Kidney (tissue), 14 donors: Measurements from ENCODE around the gene SORBS2. TPM values are rescaled to one million over a fixed set of nuclear protein-coding genes. Genes with fewer than 3 reads are reported as not detected.

Experiments used
- DNase-seq, 5 donors: peaks; one replicate each; pipeline ENCODE4 v3.0.0-alpha.2; 2013 to 2020
- FAIRE-seq: peaks from 2 replicates; lab custom pipeline; 2012; peaks lifted over from hg19 to GRCh38; lab: Jason Lieb, UNC
- H3K27ac ChIP-seq, 2 donors: one replicate each; pipeline ENCODE4 v1.7.0; 2013; ENCODE audit warnings: low read depth in 2 of 2, low read length in 2 of 2, inconsistent platforms in 1 of 2
- H3K27me3 ChIP-seq: one replicate; pipeline ENCODE4 v1.7.1; 2013; ENCODE audit warnings: low read length, inconsistent platforms; ENCODE audit not compliant: control insufficient read depth, insufficient read depth
- H3K36me3 ChIP-seq, 3 donors: one replicate each; pipeline versions ENCODE4 v1.7.0 to v1.7.1; 2013; ENCODE audit warnings: low read length in 3 of 3, control low read depth in 1 of 3, inconsistent platforms in 1 of 3; ENCODE audit not compliant: insufficient read depth in 3 of 3, control insufficient read depth in 2 of 3
- H3K4me1 ChIP-seq, 3 donors: one replicate each; pipeline versions ENCODE4 v1.7.0 to v1.7.1; 2013; ENCODE audit warnings: low read length in 3 of 3, inconsistent platforms in 1 of 3, low read depth in 1 of 3; ENCODE audit not compliant: control insufficient read depth in 2 of 3, insufficient read depth in 2 of 3
- H3K4me3 ChIP-seq, 3 donors: one replicate each; pipeline versions ENCODE4 v1.7.0 to v1.8.1; 2013; ENCODE audit warnings: low read length in 3 of 3, control low read depth in 1 of 3, inconsistent platforms in 1 of 3
- H3K9ac ChIP-seq, 3 donors: one replicate each; pipeline versions ENCODE4 v1.7.0 to v1.7.1; 2013; ENCODE audit warnings: low read length in 3 of 3, control low read depth in 1 of 3, inconsistent platforms in 1 of 3
- H3K9me3 ChIP-seq, 3 donors: one replicate each; pipeline versions ENCODE4 v1.7.0 to v1.7.1; 2013; ENCODE audit warnings: low read length in 3 of 3, control low read depth in 1 of 3, inconsistent platforms in 1 of 3; ENCODE audit not compliant: control insufficient read depth in 2 of 3, insufficient read depth in 1 of 3
- intact Hi-C: fragments of 100-400 bp; cut with DNase I; formaldehyde crosslinking; loops from one replicate; pipeline ENCODE4 v1.11.1; 2022
- polyA plus RNA-seq: library from polyadenylated mRNA; stranded (reverse); fragments of 350-450 nt; fragmentation: Illumina TruSeq; extraction: RNeasy Lipid Tissue Mini Kit (QIAGEN cat#74804); gene quantifications from one replicate; pipeline ENCODE4 v1.2.3, GENCODE V29; 2014; ENCODE audit warnings: low read depth, low replicate concordance; ENCODE audit not compliant: insufficient read depth
- total RNA-seq: library from RNA; stranded (reverse); fragmentation: NEBNext Ultra II Directional; extraction: Animal tissue kit (Norgen Biotek cat#: 25700); gene quantifications from one replicate; pipeline ENCODE4 v1.2.1, GENCODE V29; 2021
- TF ChIP-seq, protein P1 (sequence below): IDR thresholded peaks from 3 replicates; pipeline ENCODE4 v1.5.1; 2012; ENCODE audit warnings: mild to moderate bottlenecking, moderate library complexity, borderline replicate concordance; ENCODE audit not compliant: insufficient read depth; ENCODE audit errors: extremely low read depth
- donor health status: control.
- donor health status: control.
- donor health status: control.
- donor health status: control.
- donor health status: control.
- donor health status: DM: yes; HTN: yes; CAD: no.
- donor health status: Normal renal cell carcinoma (clear cell type).

SORBS2 gene
- total and polyA plus RNA-seq, 2 donors from 2014 or later, result 26.0 to 127 TPM

- no peak for FAIRE-seq
- Histone ChIP-seq H3K4me3 (no peak overlapping the region), H3K36me3 (peaks cover 0 to 21% (median 21%) of the 10 kb centered on the region in 3 donors), H3K27ac (no peak overlapping the region), H3K9ac (no peak overlapping the region), H3K27me3 (no peaks in the 10 kb centered on the region), H3K4me1 (no peaks in the 10 kb centered on the region), H3K9me3 (no peaks in the 10 kb centered on the region)
- intact Hi-C loops, result no loop called here
- TF ChIP-seq, protein P1, sequence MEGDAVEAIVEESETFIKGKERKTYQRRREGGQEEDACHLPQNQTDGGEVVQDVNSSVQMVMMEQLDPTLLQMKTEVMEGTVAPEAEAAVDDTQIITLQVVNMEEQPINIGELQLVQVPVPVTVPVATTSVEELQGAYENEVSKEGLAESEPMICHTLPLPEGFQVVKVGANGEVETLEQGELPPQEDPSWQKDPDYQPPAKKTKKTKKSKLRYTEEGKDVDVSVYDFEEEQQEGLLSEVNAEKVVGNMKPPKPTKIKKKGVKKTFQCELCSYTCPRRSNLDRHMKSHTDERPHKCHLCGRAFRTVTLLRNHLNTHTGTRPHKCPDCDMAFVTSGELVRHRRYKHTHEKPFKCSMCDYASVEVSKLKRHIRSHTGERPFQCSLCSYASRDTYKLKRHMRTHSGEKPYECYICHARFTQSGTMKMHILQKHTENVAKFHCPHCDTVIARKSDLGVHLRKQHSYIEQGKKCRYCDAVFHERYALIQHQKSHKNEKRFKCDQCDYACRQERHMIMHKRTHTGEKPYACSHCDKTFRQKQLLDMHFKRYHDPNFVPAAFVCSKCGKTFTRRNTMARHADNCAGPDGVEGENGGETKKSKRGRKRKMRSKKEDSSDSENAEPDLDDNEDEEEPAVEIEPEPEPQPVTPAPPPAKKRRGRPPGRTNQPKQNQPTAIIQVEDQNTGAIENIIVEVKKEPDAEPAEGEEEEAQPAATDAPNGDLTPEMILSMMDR, result no peak
- DNase-seq, result peak in 1 of 5 donors; percentile 14
Observed at GRCh38 chr4:185665655-185666054, 146.3 kb downstream of the SORBS2 start.

DNA sequence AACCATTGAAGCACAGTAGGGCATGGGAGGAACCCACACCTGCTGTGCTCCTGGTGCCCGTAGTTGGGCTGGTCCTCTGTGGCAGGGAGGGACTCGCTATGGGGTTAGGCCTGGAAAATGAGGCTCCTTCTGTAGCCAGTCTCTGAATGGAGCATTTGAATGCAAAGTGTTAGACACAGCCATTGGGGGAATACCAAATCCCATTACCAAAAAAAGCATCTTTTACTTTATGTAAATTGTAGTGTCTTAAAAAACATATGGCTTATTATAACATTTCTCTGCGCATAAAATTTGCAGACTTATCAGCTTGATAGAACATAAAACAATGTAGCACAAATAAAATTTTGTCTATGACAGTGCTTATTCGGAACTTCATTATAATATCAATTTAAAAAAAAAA is 147.5 kb downstream of the SORBS2 start:
- Histone ChIP-seq H3K27me3 (no peaks in the 10 kb centered on the region), H3K4me3 (no peak overlapping the region), H3K9ac (no peak overlapping the region), H3K36me3 (peaks cover 0 to 27% (median 21%) of the 10 kb centered on the region in 3 donors), H3K4me1 (no peaks in the 10 kb centered on the region), H3K27ac (no peak overlapping the region), H3K9me3 (no peaks in the 10 kb centered on the region)
- TF ChIP-seq, protein P1, result no peak
- no peak for DNase-seq
- intact Hi-C loops, result no loop called here
- no peak for FAIRE-seq

GRCh38 chr4:185662030-185662778 is 149.8 kb downstream of the SORBS2 start:
- TF ChIP-seq, protein P1, result no peak
- no peak for FAIRE-seq
- H3K9ac ChIP-seq, result no peak overlapping the region
- intact Hi-C loops, result no loop called here
- H3K4me1 ChIP-seq, result no peaks in the 10 kb centered on the region
- no peak for DNase-seq
- no peak overlapping the region for H3K4me3 ChIP-seq
- no peaks in the 10 kb centered on the region for H3K27me3 ChIP-seq
- no peaks in the 10 kb centered on the region for H3K9me3 ChIP-seq
- no peak overlapping the region for H3K27ac ChIP-seq
- H3K36me3 ChIP-seq, result peaks cover 0 to 31% (median 21%) of the 10 kb centered on the region in 3 donors
